Medulla oblongata (tissue), 1 donor: Measurements from ENCODE around the gene FOXC2.
"Not testable (repeated sequence)": the region's sequence is repeated elsewhere in the genome, so short reads cannot be mapped to it uniquely, and the experiment has no call there.

Experiments
- DNase-seq: peaks from one replicate; pipeline ENCODE4 v3.0.0-alpha.2; 2015; ENCODE audit errors: extremely low spot score

Gene FOXC2

DNA sequence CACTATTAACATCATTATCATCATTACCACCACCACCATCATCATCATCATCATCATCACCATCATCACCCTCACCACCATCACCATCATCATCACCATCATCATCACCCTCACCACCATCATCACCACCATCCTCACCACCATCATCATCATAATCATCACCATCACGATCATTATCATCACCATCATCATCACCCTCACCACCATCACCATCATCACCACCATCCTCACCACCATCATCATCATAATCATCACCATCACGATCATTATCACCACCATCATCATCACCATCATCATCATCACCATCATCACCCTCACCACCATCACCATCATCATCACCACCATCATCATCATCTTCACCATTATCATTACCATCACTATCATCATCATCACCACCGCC, 21.3 kb downstream of the FOXC2 start:
- not testable (repeated sequence) for DNase-seq

DNA sequence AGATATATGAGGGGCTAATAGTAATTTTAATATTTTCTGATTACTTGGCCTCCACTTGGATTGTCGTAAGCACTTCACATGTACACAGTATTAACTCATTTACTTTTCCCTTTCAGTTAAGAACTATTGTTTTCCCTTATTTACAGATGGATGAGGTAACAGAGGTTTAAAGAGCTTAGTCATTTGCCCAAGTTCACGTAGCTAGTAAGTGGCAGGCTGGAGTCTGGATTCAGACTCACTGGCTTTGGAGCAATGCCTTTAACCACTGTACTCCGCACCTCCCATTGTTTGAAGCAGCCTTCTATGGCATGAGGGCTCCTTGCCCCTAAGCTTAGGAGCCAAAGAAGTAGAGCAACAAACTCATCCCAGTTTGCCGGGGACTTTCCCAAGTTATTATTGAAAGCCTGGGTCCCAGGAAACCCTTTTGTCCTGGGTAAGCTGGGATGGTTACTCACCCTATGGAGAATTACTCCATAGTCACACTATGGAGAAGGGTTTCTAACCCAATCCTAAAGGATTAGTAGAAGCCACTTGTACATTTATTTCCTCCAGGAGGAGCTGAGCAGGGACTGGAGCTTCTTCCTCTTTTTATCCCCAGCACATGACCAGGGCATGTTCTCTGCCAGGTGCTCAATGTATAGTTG, 24.0 kb downstream of the FOXC2 start:
- DNase-seq = no peak

DNA sequence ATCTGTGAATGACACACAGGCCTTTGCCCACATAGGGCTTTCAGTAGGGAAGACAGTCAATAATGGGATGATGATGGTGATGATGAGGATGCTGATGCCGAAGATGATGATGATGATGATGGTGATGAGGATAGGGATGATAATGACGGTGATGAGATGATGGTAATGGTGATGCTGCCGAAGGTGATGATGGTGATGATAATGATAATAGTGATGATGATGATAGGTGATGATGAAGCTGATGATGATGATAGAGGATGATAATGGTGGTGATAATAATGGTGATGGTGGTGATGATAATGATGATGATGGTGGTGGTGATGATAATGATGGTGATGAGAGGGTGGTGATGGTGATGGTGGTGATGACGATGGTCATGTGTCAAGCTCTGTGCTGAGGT, 24.6 kb downstream of the FOXC2 start:
- no peak for DNase-seq

DNA sequence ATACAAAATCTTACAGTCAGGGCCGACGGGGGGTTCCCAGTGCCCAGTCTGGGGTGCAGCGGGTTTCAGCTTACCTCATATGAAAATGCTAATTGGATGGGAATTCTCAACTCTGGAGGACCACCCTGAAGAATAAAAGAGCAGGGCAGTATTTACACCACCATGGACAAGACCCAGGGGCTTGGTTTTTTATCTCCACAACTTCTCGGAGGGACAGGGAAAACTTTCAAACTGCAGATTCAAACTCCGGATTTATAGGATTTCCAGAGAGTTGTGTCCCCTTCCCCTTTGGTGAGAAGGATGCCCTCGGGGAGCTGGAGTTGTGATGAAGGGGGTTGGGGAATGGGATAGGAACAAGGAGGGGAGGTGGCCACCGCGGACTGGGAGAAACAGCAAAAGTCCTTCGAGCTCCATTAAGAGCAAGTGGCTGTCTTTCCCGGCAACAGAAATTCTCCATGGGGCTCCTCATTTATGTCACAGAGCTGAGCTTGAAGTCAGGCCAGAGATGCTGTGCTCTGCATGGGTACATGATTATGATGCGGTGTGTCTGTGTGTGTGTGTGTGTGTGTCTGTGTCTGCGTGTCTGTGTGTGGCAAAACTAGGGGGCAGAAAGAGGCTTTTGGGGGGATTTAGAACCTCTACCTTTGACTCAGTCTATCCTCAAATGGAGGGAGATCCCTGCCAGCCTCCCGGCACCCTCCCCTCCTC, 27.4 kb downstream of the FOXC2 start:
- DNase-seq = no peak

DNA sequence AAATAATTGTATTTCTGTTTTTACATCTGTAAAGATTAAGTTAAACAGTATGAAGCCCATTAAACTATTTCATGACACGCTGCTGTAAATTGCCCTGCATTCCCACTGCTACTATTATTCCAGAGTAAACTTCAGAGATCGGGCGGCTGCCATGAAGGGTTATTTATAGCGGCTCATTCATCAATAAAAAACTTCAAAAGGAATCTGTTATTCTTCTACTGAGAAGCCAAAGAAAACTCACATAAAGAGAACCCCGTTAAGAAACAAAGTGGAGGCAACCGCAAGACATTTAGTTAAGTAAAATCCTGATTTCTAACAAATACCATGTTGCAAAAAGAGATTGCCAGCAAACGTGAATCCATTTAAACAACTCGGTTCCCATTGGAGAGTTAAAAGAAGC, 28.1 kb downstream of the FOXC2 start:
- no peak for DNase-seq

DNA sequence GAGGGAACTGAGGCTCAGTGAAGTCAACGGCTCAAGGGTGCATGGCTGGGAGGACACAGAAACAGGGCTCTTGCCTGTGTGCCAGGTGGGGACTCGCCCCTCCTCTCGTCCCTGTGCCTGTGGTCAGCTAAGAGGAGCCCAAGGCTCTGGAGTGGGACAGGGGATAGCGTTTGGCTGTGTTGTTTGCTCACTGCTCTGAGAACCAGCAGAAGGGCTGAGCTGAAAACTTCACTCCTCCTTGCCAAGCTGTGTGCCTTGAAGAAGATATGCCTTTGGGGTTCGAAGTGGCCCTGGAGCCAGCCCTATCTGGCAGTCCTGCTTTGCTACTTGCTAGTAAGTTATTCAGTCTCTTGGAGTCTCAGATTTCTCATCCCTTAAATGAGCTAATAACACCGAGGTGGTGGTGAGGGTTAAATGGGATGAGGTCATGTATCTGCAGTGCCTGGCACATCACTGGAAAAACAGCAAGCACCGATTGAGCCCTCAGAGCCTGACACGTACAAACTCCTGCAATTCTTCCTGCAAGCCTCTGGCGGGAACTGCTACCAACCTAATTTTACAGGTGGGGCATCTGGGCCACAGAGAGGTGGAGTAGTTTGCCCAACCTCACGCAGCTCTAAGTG, 29.5 kb downstream of the FOXC2 start:
- DNase-seq = no peak

DNA sequence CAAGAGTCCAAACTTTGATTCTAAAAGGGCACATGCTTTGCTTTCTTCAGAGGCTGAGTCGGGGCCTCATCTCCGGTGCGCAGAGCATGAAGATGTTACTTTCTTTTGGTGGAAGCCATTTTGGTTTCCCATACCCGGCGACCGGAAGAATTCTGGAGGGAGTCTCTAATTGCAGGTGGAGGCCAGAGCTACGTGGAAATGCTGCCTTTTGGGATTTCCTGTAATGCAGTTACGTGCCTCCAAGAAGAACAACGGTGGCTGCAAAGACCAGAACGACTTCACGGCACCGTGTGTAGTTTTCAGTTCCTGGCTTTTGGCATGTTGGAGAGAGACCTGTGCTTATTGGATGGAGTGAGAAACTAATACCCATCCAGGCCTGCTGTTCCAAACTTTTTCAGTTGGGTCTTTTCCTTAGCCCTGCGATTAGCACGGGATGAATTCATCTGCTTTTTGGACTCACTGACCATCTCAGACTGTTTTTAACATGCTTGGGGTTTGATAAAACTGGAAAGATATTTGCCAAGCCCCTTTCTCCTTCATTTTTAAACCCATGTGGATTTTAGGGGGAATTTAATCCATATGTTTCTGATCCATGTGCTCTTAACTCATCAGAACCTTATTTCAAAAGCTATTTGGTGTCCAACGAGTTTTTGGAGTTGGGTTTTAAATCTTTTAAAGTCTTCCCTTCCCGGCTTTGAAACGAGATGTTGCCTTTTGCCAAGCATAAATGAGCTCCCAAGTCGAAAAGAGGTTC, 30.7 kb downstream of the FOXC2 start:
- DNase-seq = no peak

DNA sequence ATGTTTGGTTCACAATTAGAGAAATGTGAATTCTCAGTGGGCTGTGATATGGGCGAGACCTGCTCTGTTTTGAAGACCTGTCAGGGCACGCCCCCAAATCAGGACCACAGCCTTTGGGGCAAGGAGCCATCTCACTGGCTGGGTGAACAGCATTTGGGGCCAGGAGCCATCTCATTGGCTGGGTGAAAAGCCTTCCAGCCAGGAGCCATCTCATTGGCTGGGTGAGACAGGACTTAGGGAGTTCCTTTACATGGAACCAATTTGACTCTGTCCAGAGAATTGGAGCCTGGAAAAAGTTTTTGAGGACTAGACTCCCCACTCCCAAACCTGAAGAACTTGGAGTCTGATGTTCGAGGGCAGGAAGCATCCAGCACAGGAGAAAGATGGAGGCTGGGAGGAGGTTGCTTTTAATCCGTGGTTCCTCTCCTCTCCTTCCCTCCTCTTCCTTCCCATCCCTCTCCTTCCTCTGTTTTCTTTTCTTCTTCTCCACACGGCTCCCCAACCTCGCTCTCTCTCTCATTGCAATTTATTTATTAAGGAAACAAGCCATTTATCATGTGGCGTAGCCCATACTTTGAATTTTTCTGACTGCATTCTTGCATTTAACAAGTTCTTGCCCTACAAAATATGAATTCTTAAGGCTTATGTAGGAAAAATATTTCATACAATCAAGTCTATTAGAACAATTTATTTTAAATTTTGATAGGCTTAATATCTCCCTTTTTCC, 31.4 kb downstream of the FOXC2 start:
- no peak for DNase-seq

DNA sequence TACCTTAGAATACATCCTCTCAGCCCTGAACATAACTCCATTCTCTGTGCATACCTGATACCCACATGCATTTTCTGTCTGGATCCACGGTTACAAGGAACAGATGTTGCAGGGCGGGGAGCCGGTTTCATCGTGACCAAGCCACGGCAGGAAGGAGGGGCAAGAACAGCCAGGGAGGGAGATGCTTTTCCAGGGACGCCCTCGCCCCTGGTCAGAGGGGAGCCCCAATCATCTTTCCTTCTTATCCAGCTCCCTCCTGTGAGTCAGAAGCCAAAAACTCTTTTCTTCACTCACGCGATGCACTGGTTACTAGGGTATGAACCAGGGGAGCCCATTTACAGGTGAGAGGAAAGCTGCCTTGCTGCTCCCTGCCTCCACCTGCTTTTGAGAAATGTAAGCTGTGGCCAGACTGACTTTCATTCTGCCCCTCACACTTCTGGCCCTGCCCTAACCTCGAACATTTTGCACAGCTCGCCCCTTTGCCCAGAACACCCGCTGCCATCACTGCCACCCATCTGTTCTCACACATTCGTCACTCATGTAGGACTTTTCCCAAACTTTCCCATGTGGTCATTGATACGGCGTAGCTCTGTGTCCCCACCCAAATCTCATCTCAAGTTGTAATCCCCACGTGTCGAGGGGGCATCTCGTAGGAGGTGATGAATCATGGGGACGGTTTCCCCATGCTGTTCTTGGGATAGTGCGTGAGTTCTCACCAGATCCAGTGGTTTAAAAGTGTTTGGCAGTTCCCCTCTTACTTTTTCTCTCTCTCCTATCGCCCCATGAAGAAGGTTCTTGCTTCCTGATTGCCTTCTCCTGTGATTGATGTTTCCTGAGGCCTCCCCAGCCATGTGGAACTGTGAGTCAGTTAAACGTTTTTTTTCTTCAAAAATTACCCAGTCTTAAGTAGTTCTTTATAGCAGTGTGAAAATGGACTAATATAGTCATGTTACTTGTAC, 32.3 kb downstream of the FOXC2 start:
- no peak for DNase-seq

DNA sequence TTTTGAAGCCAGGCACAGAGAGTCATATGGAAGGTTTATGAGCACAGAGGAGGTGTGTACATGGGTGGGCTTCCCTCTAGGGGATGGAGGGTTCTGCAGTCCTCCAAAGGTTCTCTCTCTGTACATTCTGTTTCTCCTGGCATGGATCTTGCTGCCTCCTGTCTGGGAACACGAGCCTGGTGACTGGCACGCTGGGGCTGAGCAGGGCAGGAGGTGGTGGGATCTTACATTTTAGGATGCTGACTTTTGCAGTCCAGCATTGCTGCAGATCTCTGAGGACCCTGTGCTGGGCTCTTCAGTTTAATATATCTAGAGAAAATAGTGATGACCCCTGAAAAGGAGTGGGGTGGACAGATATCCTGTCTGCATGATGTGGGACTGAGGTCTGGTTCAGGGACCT, 34.7 kb downstream of the FOXC2 start:
- DNase-seq = no peak

DNA sequence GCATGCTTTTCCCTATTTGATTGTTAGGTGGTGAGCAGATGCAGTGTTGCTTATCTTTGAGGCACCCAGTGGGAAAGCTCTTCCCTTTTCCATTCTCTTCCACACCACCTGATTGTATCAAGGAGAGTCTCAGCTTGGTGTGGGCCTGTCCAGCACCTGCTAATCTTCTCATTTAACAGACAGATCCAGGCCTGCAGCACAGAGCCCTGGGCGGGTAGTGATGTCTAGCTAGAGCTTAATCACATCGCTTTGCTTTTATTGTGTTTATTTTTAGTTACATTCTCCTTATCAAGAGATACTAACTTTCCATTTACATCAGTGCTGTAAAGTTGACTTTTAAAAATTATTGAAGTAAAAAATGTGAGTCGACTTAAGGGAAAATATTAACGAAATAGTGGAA, 35.9 kb downstream of the FOXC2 start:
- no peak for DNase-seq

DNA sequence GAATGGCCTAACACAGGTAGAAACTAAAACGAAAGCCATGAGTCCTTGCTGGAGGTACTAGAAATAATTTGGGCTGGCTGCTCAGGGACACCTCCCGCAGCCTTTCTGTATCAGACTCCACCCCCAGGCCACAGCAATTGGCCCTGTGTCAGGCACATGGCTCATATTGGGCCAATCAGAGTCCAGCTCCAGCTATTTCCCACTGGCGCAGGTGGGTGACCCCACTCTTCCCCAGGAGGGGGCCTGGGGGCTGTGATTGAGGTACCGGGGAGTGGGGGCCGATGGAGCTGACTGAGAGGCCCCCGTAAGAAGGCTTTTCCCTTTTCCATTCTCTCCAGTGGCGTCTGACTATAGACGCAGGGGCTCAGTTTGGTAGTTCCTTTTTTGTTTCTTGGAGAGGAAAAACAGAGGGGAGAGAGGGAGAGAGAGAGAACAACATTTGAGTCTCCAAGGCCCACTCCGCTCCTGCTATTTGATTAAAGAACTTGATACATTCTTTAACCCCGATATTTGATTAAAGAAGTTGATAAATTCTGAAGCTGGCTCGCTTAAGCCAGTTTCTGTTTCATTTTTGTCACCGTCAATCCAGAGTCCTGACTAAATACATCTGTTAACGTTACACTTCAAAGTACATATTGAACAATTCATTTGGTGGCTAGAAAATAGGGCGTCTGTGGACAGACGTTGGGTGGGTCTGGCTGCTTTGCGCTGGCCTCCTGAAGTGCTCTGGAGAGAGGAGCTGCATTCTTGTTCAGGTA, 38.0 kb downstream of the FOXC2 start:
- no peak for DNase-seq

DNA sequence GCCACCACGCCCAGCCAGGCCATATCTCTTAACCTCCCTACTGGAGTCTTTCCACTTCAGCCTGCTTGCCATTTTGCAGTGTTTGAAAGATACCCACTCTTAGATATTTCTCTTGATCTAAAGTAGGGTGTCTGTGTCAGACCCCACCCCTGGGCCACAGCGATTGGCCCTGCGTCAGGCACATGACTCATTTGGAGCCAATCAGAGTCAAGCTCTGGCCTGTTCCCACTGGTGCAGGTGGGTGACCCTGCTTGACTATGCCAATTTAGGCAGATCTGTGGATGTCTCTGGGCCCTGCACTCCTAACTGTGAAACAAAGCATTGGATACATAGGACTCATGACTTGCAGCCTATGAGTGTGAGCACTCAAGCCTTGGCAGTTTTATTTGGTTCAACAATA, 39.3 kb downstream of the FOXC2 start:
- no peak for DNase-seq

DNA sequence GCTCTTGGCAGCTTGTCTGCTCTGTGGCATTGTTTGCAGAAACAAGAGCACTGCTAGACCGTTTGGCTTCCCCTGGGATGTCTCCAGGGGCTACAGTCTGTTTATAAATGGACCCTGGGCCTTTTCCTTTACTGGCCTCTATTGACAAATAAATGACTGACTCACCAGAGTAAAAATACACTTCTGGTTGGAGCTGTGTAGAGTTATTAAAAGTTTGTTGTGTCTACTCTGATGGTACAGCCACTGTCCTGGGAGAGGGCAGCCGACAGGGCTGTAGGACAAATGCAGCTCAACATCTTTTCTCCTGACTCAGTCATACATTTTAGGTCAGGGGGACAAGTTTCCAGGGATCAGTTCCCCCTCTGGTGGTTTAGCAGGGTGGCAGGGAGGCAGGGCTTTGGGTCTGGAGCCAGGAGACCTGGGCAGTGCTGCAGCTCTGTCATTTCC, 41.7 kb downstream of the FOXC2 start:
- no peak for DNase-seq

DNA sequence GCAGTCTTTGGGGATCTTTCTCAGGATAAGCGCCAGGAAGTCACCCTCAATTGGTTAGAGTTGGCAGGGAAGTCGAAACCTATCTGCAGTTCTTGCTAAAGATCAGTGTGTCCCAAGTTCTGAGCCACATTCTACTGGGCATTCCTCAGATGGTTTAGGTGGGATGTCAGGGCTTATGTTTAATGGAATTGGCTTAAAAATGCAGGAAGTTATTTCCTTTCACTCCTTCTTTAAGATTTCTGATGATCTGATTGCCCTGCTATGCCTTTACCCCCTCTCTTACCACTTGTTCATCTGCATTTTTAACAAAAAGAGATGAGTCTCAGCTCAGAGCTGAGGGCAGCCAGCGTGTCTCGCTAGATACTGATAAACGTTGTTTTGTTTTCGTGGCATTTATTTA, 42.5 kb downstream of the FOXC2 start:
- no peak for DNase-seq

DNA sequence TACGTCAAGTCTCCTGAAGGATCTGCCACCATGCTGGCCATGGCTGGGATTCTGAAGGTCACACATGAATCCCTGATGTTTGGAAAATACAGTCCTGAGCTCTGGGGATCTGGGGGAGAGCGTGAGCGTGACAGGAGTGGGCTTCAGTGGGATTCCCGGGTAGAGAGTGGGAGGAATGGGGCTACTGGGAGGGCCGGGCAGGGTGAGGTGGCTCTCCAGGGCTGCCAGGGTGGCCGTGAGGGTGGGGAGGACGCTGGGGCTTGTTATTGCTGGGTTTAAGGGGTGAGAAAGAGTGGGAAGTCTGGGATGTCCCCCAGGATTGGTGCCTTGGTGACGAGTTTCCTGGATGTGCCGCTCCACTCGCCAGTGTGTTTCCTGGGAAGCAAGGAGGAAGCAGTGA, 43.0 kb downstream of the FOXC2 start:
- DNase-seq = no peak

DNA sequence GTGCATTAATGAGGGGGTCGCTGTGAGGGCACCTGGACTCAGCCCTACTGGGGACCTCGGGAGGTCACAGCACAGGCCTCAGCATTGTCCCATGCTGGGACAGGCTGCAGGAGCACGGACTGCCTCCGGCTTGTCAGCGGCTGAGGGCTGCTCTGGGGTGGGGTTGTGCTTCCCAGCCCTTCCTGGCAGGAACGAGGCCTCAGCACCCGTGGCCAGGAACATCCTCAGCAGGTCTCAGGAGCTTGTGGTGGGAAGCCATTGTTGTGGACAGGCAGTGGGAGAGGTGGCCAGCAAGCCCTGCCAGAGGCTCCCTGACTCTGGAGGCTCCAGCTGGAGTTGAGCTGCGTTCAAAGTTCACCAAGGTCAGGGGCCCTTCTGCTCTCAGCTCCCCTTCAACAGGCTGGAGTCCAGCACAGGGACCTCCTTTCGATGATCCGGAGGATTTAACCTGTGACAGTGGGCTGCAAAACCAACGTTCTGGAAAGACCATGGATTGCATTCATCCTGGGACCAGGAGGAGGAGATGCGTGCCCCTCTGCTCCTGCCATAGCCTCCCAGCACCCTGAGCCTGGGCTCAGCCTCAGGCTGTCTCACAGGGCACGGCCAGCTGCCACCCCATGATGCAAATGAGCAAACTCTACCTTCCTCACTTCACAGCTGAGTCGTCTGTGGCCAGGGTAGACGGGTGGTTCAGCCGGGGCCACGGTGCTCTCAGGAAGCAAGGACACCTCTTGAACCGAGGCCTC, 44.3 kb downstream of the FOXC2 start:
- DNase-seq = no peak

DNA sequence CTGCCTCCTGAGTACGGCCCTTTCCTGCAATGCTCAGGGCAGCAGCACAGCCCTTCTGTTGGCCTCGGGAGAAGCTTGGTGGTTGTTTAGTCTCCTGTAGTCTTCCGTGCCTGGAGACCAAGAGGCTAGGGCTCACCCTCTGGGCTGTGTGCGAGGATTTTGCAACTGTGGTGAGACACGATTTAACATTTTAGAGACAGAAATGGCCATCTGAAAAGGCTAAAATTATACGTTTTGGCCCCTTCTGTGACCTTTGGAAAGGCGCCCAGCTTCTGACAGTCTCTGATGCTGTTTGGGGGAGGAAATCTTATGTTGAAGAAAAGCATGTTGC, 44.9 kb downstream of the FOXC2 start:
- DNase-seq = no peak

DNA sequence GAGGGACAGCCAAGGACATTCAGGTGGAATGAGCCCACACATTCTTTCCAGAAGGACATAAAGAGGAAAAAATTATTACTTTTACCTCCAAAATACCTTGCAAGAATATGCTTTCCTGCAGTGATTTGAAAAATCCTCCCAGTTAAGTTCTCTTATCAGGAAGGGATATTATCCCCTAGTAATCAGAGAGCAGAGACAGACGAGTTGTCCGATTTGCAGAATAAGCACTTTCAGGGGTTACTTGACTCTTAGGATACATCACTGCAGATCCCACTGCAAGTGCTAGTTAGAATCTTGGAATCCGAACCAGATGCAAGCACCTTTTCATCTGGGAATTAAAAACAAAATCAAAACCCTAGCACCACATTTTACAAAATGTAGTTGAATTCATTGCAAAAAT, 45.3 kb downstream of the FOXC2 start:
- no peak for DNase-seq
